ENCODE measurements around the gene BLOC1S4. TPM values are rescaled to one million over a fixed set of nuclear protein-coding genes. Genes with fewer than 3 reads are reported as not detected.

The BLOC1S4 gene
- total RNA-seq, 1 experiment from 2014 or later: 14.9 TPM

DNA sequence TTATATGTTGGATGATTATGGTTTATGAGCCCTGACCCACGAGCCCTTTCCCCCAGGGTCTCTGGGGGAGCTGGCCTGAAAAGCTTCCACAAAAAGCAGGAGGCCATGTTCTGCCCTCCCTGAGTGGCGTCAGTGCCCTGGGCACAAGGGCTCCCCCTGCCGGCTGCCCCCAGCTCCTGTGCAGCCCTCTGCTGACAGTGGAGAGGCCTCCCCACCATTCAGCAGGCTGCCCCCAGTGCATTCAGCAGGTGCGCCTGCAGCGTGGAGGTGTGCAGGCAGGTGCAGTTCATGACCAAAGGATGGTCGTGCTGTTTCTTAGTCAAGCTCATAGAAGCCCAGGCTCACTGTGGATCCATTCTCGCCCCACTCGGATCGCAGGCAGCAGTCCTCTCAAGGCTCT lies 34.8 kb upstream of the BLOC1S4 start:
- H3K4me1 ChIP-seq (ENCODE audit: insufficient read depth, low read length): peaks cover 1% of the 10 kb centered on the region; the same call in 1 of the 2 replicates
- WGBS (ENCODE audit: extremely low coverage, insufficient read length, low lambda C conversion rate): no CpG with 5 or more reads among the region's 9 CpGs
- H2BK120ac ChIP-seq (ENCODE audit: low read depth, low read length, poor library complexity, severe bottlenecking): no peak overlapping the region
- no peak overlapping the region for H2AK5ac ChIP-seq (ENCODE audit: insufficient read length, low read length)
- no peak overlapping the region; the same call in 1 of the 2 replicates for H3K14ac ChIP-seq (ENCODE audit: insufficient read depth, low read length)
- no peaks in the 10 kb centered on the region for H4K20me1 ChIP-seq (ENCODE audit: control insufficient read depth, insufficient read depth, insufficient read length)
- no peak overlapping the region for H3K4me2 ChIP-seq (ENCODE audit: insufficient read depth, insufficient read length, low read length)
- Mint-ChIP-seq H3K9me3 (no peaks in the 10 kb centered on the region; a peak in 3 of 5 replicates), H3K36me3 (ENCODE audit: insufficient read depth in 1 of 3, low read depth in 3 of 3) (peaks cover 15 to 19% (median 16%) of the 10 kb centered on the region in 3 experiments; a peak in 6 of 7 replicates), H3K27me3 (ENCODE audit: low read depth) (peaks cover 8% of the 10 kb centered on the region), H3K4me1 (peaks cover 9 to 11% of the 10 kb centered on the region in 2 experiments), H3K4me3 (no peak overlapping the region), H3K27ac (no peak overlapping the region)
- H3K23ac ChIP-seq (ENCODE audit: insufficient read length, low read depth, low read length): no peak overlapping the region
- H3K79me2 ChIP-seq (ENCODE audit: insufficient read depth, low read length): peaks cover under 1% of the 10 kb centered on the region; the same call in 1 of the 2 replicates
- H2BK20ac ChIP-seq (ENCODE audit: low read depth, low read length, poor library complexity, severe bottlenecking): no peak overlapping the region
- no peak overlapping the region for H2BK5ac ChIP-seq (ENCODE audit: insufficient read length, low read length)
- no peak overlapping the region for H2AFZ ChIP-seq (ENCODE audit: low read length)
- no peak overlapping the region for H2BK12ac ChIP-seq (ENCODE audit: insufficient read length, low read depth, low read length)
- no peak overlapping the region for H4K8ac ChIP-seq (replicated peaks; ENCODE audit: insufficient read length, low read depth, low read length)
- no peak overlapping the region for H4K5ac ChIP-seq (ENCODE audit: insufficient read length, low read depth, low read length)
- no peak overlapping the region for H3K27ac ChIP-seq (ENCODE audit: insufficient read length, low read depth, low read length)
- TF ChIP-seq, protein P1, sequence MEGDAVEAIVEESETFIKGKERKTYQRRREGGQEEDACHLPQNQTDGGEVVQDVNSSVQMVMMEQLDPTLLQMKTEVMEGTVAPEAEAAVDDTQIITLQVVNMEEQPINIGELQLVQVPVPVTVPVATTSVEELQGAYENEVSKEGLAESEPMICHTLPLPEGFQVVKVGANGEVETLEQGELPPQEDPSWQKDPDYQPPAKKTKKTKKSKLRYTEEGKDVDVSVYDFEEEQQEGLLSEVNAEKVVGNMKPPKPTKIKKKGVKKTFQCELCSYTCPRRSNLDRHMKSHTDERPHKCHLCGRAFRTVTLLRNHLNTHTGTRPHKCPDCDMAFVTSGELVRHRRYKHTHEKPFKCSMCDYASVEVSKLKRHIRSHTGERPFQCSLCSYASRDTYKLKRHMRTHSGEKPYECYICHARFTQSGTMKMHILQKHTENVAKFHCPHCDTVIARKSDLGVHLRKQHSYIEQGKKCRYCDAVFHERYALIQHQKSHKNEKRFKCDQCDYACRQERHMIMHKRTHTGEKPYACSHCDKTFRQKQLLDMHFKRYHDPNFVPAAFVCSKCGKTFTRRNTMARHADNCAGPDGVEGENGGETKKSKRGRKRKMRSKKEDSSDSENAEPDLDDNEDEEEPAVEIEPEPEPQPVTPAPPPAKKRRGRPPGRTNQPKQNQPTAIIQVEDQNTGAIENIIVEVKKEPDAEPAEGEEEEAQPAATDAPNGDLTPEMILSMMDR (conservative IDR thresholded peaks at IDR 0.05): no peak; the same call in 2 of the 3 replicates
- H3K27me3 ChIP-seq (ENCODE audit: insufficient read depth, low read length): no peaks in the 10 kb centered on the region
- H3K79me1 ChIP-seq (ENCODE audit: insufficient read depth, low read depth, low read length, poor library complexity, severe bottlenecking): peaks cover under 1% of the 10 kb centered on the region
- no peak overlapping the region for H3T11ph ChIP-seq (ENCODE audit: low read length)
- H3K23me2 ChIP-seq (ENCODE audit: insufficient read length, low read depth, low read length, poor library complexity, severe bottlenecking): no peaks in the 10 kb centered on the region
- no peak overlapping the region for H2BK15ac ChIP-seq (ENCODE audit: low read depth, low read length)
- no peak overlapping the region for H3K56ac ChIP-seq (ENCODE audit: insufficient read length, low read depth, low read length)
- H3K4ac ChIP-seq (ENCODE audit: low read depth, low read length): no peak overlapping the region
- DNase-seq: no peak
- H4K91ac ChIP-seq (ENCODE audit: insufficient read length, low read depth, low read length): no peak overlapping the region
- H3K9ac ChIP-seq (ENCODE audit: extremely low read depth, insufficient read length, low read length): no peak overlapping the region
- H3K18ac ChIP-seq (ENCODE audit: insufficient read length, low read depth, low read length): no peak overlapping the region
- no peaks in the 10 kb centered on the region for H3K9me3 ChIP-seq (ENCODE audit: control insufficient read depth, low read depth, low read length)
